NB4 (cell line): Measurements from ENCODE around the gene SNX25.
"Not testable (repeated sequence)": the region's sequence is repeated elsewhere in the genome, so short reads cannot be mapped to it uniquely, and the experiment has no call there.

Source experiments
- DNase-seq: peaks from one replicate; pipeline ENCODE4 v3.0.0; 2010; ENCODE audit warnings: low read depth
- H3K4me3 ChIP-seq: one replicate; pipeline ENCODE4 v1.5.1; 2011; ENCODE audit warnings: mild to moderate bottlenecking, low read depth, low read length, moderate library complexity
- CTCF ChIP-seq: IDR thresholded peaks from one replicate; pipeline ENCODE4 v1.5.1; 2012; ENCODE audit warnings: low read depth, low read length
- MYC ChIP-seq: IDR thresholded peaks from 2 replicates; pipeline ENCODE4 v1.6.1; 2011; ENCODE audit warnings: low read depth, low read length
- POLR2A ChIP-seq: IDR thresholded peaks from 2 replicates; pipeline ENCODE4 v1.6.1; 2011; ENCODE audit warnings: mild to moderate bottlenecking; ENCODE audit not compliant: insufficient read length; ENCODE audit errors: extremely low read depth
- TF ChIP-seq, protein P1 (sequence below): IDR thresholded peaks from 2 replicates; pipeline ENCODE4 v1.6.1; 2011; ENCODE audit warnings: low read depth, low read length

Gene SNX25

GRCh38 chr4:185238750-185239149, 29.4 kb downstream of the SNX25 start:
- no peak for DNase-seq
- TF ChIP-seq CTCF (no peak), POLR2A (no peak)
- TF ChIP-seq, protein P1, sequence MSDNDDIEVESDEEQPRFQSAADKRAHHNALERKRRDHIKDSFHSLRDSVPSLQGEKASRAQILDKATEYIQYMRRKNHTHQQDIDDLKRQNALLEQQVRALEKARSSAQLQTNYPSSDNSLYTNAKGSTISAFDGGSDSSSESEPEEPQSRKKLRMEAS: no peak
- H3K4me3 ChIP-seq: no peak overlapping the region

- not testable (repeated sequence) for DNase-seq, H3K4me3 ChIP-seq
These were observed 31.1 kb downstream of the SNX25 start for GRCh38 chr4:185240486-185240885.

DNA sequence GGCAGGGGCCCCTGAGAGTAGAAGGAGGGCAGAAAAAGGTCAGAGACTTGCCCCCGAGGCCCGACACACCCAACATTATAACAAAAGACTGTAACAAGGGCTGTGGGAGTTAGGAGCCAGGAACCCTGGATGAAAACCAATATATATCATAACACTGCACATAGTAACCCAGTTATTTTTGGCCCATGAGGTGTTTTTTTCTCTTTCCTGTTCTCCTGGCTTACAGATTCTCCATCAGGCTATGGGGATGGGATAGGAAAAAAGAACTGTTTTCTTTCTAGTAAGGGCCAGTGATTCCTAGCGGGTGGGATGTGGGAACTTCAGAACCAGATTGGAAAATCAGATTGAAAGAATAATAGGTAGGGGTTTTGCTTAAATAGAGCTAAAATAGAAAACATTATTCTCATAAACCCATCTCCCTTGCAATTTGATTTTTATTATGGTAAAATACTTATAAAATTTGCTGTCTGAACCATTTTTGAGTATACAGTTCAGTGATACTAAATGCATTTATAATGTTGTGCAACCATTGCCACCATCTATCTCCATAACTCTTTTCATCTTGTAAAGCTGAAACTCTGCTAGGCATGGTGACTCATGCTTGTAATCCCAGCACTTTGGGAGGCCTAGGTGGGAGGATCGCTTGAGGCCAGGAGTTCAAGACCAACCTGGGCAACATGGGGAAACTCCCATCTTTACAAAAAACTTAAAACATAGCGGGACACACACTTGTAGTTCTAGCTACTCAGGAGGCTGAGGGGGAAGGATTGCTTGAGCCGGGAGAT, 33.5 kb downstream of the SNX25 start:
- no peak overlapping the region for H3K4me3 ChIP-seq
- DNase-seq: peak; percentile 14
- TF ChIP-seq CTCF (no peak), POLR2A (no peak), MYC (no peak)
- TF ChIP-seq, protein P1: no peak

- H3K4me3 ChIP-seq: no peak overlapping the region
- TF ChIP-seq, protein P1: no peak
- TF ChIP-seq MYC (no peak), POLR2A (no peak), CTCF (no peak)
- DNase-seq: no peak
These were observed 34.5 kb downstream of the SNX25 start for GRCh38 chr4:185243879-185244278.

DNA sequence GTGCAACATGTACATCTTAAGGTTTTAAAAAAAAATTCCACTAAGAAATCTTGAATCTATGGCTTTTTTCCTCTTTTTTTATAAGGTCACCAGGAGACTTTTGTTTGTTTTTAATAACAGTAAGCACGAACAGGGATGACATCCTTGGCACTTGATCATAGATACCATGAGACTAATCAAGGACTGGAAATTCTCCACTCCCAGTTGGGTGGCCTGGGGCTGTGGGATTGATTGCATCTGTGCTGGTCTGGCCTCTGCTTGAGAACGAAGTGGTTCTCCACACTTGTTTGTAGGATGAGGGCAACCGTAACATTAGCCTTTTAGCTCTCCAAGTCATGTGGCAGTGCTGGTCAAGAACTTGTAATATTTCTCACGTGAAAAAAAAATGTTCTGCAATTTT, 35.4 kb downstream of the SNX25 start:
- H3K4me3 ChIP-seq: no peak overlapping the region
- TF ChIP-seq POLR2A (no peak), MYC (no peak), CTCF (no peak)
- TF ChIP-seq, protein P1: no peak
- DNase-seq: no peak

DNA sequence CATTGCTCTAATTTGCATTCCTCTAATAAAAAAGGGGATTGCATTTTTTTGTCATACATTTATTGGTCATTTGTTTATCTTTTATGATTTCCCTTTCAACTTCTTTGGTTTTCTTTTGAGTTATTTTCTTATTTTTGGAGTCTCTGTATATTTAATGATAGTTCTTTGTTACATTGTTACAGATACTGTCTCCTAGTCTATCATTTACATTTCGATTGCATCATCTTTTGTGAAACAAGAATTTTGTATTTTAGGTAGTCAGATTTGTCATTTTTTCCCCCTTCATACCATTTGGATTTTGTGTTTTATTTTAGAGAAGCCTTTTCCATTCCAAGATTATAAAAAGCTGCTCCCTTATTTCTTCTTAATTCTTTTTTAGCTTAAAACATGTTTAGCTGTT, 37.1 kb downstream of the SNX25 start:
- H3K4me3 ChIP-seq: no peak overlapping the region
- TF ChIP-seq MYC (no peak), POLR2A (no peak), CTCF (no peak)
- TF ChIP-seq, protein P1: no peak
- no peak for DNase-seq
